HL-60 (cell line): ENCODE measurements around the gene BACE1-AS.

Source experiments
- DNase-seq, 2 experiments: peaks; one replicate each; pipeline ENCODE4 v3.0.0-alpha.2; 2010 to 2020; ENCODE audit warnings: low read depth in 1 of 2, low spot score in 1 of 2
- H3K27ac ChIP-seq: fragments of 250-450 bp; sonication (Bioruptor Pico); replicated peaks from 2 replicates; pipeline ENCODE4 v1.5.1; 2020; ENCODE audit warnings: mild to moderate bottlenecking, moderate library complexity
- H3K27me3 ChIP-seq: fragments of 250-450 bp; sonication (Bioruptor Pico); 2 replicates; pipeline ENCODE4 v1.5.1; 2021; ENCODE audit warnings: mild to moderate bottlenecking, moderate library complexity; ENCODE audit not compliant: insufficient read depth, poor library complexity, severe bottlenecking
- H3K4me3 ChIP-seq: replicated peaks from 2 replicates; pipeline ENCODE4 v1.5.1; 2011; ENCODE audit warnings: mild to moderate bottlenecking, control low read depth, low read length; ENCODE audit not compliant: insufficient read depth
- GABPA ChIP-seq: IDR thresholded peaks from 2 replicates; pipeline ENCODE4 v1.6.1; 2012; ENCODE audit warnings: low read depth
- POLR2AphosphoS5 ChIP-seq: IDR thresholded peaks from 2 replicates; pipeline ENCODE4 v1.6.1; 2012; ENCODE audit warnings: low read depth
- SPI1 ChIP-seq: IDR thresholded peaks from 2 replicates; pipeline ENCODE4 v1.6.1; 2012; ENCODE audit warnings: low read depth, mild to moderate bottlenecking, borderline replicate concordance
- TF ChIP-seq, protein P1 (sequence below): IDR thresholded peaks from 2 replicates; pipeline ENCODE4 v1.6.1; 2012; ENCODE audit warnings: low read depth; ENCODE audit not compliant: insufficient replicate concordance
- TF ChIP-seq, protein P2 (sequence below): IDR thresholded peaks from one replicate; pipeline ENCODE4 v1.5.1; 2011; ENCODE audit warnings: low read length, control low read depth, inconsistent platforms; ENCODE audit not compliant: insufficient read depth

Gene BACE1-AS

DNA sequence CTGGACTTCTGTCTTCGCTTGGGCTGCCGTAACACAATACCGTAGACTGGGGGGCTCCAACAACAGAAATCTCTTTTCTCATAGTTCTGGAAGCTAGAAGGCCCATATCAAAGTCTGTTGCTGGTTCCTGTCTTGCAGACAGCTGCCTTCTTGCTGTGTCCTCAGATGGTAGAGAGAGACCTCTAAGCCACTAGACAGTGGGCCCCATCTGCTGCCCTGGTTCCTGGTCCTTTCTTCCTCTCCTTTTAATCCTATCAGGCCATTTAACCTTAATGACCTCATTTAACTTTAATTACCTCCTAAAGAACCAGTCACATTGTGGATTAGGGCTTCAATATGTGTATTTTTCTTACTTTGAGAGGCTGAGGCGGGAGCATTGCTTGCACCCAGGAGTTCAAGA is 45.9 kb downstream of the BACE1-AS start:
- DNase-seq, result no peak
- no peak for TF ChIP-seq POLR2AphosphoS5
- TF ChIP-seq, protein P1, sequence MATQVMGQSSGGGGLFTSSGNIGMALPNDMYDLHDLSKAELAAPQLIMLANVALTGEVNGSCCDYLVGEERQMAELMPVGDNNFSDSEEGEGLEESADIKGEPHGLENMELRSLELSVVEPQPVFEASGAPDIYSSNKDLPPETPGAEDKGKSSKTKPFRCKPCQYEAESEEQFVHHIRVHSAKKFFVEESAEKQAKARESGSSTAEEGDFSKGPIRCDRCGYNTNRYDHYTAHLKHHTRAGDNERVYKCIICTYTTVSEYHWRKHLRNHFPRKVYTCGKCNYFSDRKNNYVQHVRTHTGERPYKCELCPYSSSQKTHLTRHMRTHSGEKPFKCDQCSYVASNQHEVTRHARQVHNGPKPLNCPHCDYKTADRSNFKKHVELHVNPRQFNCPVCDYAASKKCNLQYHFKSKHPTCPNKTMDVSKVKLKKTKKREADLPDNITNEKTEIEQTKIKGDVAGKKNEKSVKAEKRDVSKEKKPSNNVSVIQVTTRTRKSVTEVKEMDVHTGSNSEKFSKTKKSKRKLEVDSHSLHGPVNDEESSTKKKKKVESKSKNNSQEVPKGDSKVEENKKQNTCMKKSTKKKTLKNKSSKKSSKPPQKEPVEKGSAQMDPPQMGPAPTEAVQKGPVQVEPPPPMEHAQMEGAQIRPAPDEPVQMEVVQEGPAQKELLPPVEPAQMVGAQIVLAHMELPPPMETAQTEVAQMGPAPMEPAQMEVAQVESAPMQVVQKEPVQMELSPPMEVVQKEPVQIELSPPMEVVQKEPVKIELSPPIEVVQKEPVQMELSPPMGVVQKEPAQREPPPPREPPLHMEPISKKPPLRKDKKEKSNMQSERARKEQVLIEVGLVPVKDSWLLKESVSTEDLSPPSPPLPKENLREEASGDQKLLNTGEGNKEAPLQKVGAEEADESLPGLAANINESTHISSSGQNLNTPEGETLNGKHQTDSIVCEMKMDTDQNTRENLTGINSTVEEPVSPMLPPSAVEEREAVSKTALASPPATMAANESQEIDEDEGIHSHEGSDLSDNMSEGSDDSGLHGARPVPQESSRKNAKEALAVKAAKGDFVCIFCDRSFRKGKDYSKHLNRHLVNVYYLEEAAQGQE, result no peak
- TF ChIP-seq GABPA, result no peak
- TF ChIP-seq, protein P2, sequence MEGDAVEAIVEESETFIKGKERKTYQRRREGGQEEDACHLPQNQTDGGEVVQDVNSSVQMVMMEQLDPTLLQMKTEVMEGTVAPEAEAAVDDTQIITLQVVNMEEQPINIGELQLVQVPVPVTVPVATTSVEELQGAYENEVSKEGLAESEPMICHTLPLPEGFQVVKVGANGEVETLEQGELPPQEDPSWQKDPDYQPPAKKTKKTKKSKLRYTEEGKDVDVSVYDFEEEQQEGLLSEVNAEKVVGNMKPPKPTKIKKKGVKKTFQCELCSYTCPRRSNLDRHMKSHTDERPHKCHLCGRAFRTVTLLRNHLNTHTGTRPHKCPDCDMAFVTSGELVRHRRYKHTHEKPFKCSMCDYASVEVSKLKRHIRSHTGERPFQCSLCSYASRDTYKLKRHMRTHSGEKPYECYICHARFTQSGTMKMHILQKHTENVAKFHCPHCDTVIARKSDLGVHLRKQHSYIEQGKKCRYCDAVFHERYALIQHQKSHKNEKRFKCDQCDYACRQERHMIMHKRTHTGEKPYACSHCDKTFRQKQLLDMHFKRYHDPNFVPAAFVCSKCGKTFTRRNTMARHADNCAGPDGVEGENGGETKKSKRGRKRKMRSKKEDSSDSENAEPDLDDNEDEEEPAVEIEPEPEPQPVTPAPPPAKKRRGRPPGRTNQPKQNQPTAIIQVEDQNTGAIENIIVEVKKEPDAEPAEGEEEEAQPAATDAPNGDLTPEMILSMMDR, result no peak
- TF ChIP-seq SPI1, result no peak
- H3K27me3 ChIP-seq, result no peaks in the 10 kb centered on the region
- H3K27ac ChIP-seq, result no peak overlapping the region
- H3K4me3 ChIP-seq, result no peak overlapping the region
